ENCODE data around the gene COBLL1.

- TF ChIP-seq POLR2AphosphoS5 (IDR thresholded peaks at IDR 0.05; ENCODE audit: borderline replicate concordance, low read depth, low read length) (no peak), EZH2 (IDR thresholded peaks at IDR 0.05) (no peak)
Measured at GRCh38 chr2:164784376-164784775, 57.2 kb downstream of the COBLL1 start.
